WTC11 (cell line): ENCODE results near the gene RUSF1. TPM values are rescaled to one million over a fixed set of nuclear protein-coding genes. Genes with fewer than 3 reads are reported as not detected.

ENCODE experiments used
- ATAC-seq: fragments of 200-7000 bp; cut with Tn5 transposase; 2 replicates; pipeline ENCODE4 v1.10.0; 2021; ENCODE audit warnings: mild to moderate bottlenecking, moderate library complexity
- CTCF ChIA-PET: fragments of 300-600 bp; sonication (Branson Sonifier 250); formaldehyde crosslinking; loops from one replicate; lab custom pipeline; 2021; ENCODE audit warnings: antibody characterized with exemption; lab: Charles Lee
- POLR2A ChIA-PET: fragments of 350-600 bp; sonication (Branson Sonifier 250); formaldehyde crosslinking; loops from one replicate; lab custom pipeline; 2021; ENCODE audit warnings: antibody characterized with exemption; lab: Charles Lee
- DNase-seq: peaks from one replicate; pipeline ENCODE4 v3.0.0; 2021; ENCODE audit warnings: low spot score
- H3K27ac Mint-ChIP-seq: 2 replicates; pipeline ENCODE4 v1.8.0; 2021; ENCODE audit warnings: mixed read lengths
- H3K27me3 Mint-ChIP-seq: 2 replicates; pipeline ENCODE4 v1.8.0; 2021; ENCODE audit warnings: low read depth, mild to moderate bottlenecking, moderate library complexity, mixed read lengths
- H3K36me3 Mint-ChIP-seq: 2 replicates; pipeline ENCODE4 v1.8.0; 2021; ENCODE audit warnings: mixed read lengths
- H3K4me1 Mint-ChIP-seq: 2 replicates; pipeline ENCODE4 v1.8.0; 2022; ENCODE audit warnings: mixed read lengths
- H3K4me3 Mint-ChIP-seq: 2 replicates; pipeline ENCODE4 v1.8.0; 2021; ENCODE audit warnings: mild to moderate bottlenecking, moderate library complexity, mixed read lengths
- H3K9me3 Mint-ChIP-seq: 2 replicates; pipeline ENCODE4 v1.8.0; 2021; ENCODE audit warnings: mixed read lengths
- CREB1 ChIP-seq: sonication (generic); formaldehyde crosslinking; IDR thresholded peaks from 2 replicates; pipeline ENCODE4 v1.8.0; 2023; ENCODE audit warnings: mild to moderate bottlenecking, missing genetic modification reagents
- EMX1 ChIP-seq: fragments of 250-450 bp; sonication (Bioruptor Pico); IDR thresholded peaks from 2 replicates; pipeline ENCODE4 v1.8.0; 2021; ENCODE audit warnings: mild to moderate bottlenecking
- ESRRA ChIP-seq: sonication (generic); formaldehyde crosslinking; IDR thresholded peaks from 2 replicates; pipeline ENCODE4 v1.8.1; 2022; ENCODE audit warnings: mild to moderate bottlenecking, missing genetic modification reagents, borderline replicate concordance
- FOXP1 ChIP-seq: sonication (generic); formaldehyde crosslinking; IDR thresholded peaks from 2 replicates; pipeline ENCODE4 v1.8.0; 2022; ENCODE audit warnings: missing genetic modification reagents, mild to moderate bottlenecking, moderate library complexity, borderline replicate concordance
- NFE2L1 ChIP-seq: sonication (generic); formaldehyde crosslinking; IDR thresholded peaks from 2 replicates; pipeline ENCODE4 v1.8.1; 2023; ENCODE audit warnings: missing genetic modification reagents
- SMAD4 ChIP-seq: sonication (generic); formaldehyde crosslinking; IDR thresholded peaks from 2 replicates; pipeline ENCODE4 v1.8.0; 2022; ENCODE audit warnings: mild to moderate bottlenecking, missing genetic modification reagents
- ZNF317 ChIP-seq: sonication (generic); formaldehyde crosslinking; IDR thresholded peaks from 2 replicates; pipeline ENCODE4 v1.8.1; 2023; ENCODE audit warnings: low read depth, mild to moderate bottlenecking, moderate library complexity, missing genetic modification reagents, borderline replicate concordance
- total RNA-seq: library from RNA; stranded (reverse); gene quantifications from 3 replicates; pipeline ENCODE4 v1.2.3, GENCODE V29; 2021
- TF ChIP-seq, protein P1 (sequence below): sonication (generic); formaldehyde crosslinking; IDR thresholded peaks from 2 replicates; pipeline ENCODE4 v1.8.0; 2022; ENCODE audit warnings: missing genetic modification reagents
- TF ChIP-seq, protein P2 (sequence below): sonication (generic); formaldehyde crosslinking; IDR thresholded peaks from 2 replicates; pipeline ENCODE4 v1.8.1; 2023; ENCODE audit warnings: mild to moderate bottlenecking, missing genetic modification reagents
- TF ChIP-seq, protein P3 (sequence below): sonication (generic); formaldehyde crosslinking; IDR thresholded peaks from 2 replicates; pipeline ENCODE4 v1.8.0; 2023; ENCODE audit warnings: mild to moderate bottlenecking, missing genetic modification reagents
- TF ChIP-seq, protein P4 (sequence below): fragments of 250-450 bp; sonication (Bioruptor Pico); IDR thresholded peaks from 2 replicates; pipeline ENCODE4 v1.9.0; 2021; ENCODE audit warnings: mild to moderate bottlenecking, borderline replicate concordance
- TF ChIP-seq, protein P5 (sequence below): sonication (generic); formaldehyde crosslinking; IDR thresholded peaks from 2 replicates; pipeline ENCODE4 v1.8.0; 2022; ENCODE audit warnings: mild to moderate bottlenecking, missing genetic modification reagents
- TF ChIP-seq, protein P6 (sequence below): sonication (generic); formaldehyde crosslinking; IDR thresholded peaks from 2 replicates; pipeline ENCODE4 v1.8.0; 2023; ENCODE audit warnings: missing genetic modification reagents, mild to moderate bottlenecking, borderline replicate concordance
- TF ChIP-seq, protein P7 (sequence below): fragments of 250-450 bp; sonication (Bioruptor Pico); IDR thresholded peaks from 2 replicates; pipeline ENCODE4 v1.9.0; 2021; ENCODE audit warnings: moderate library complexity, mild to moderate bottlenecking, inconsistent platforms, borderline replicate concordance

Gene RUSF1
- total RNA-seq, 1 experiment from 2014 or later = 35.9 TPM

DNA sequence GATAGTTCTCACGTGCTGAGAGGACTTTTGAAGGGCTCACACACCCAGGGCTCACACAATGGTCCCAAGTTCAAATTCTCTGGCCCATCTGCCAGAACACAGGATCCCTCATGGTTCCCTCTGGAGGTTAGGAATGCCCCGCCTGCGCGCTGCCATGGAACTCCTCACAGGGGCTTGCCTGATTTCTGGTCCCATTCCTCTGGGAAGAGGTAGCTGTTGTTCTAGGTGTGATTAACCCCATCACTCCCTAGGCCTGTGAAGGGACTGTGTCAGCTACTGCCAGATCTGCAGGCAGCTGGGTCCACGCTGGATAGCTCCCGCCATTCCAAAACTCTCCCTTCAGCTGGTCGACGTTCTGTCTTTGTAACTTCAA, 51.2 kb downstream of the RUSF1 start (continued):
- TF ChIP-seq, protein P1, sequence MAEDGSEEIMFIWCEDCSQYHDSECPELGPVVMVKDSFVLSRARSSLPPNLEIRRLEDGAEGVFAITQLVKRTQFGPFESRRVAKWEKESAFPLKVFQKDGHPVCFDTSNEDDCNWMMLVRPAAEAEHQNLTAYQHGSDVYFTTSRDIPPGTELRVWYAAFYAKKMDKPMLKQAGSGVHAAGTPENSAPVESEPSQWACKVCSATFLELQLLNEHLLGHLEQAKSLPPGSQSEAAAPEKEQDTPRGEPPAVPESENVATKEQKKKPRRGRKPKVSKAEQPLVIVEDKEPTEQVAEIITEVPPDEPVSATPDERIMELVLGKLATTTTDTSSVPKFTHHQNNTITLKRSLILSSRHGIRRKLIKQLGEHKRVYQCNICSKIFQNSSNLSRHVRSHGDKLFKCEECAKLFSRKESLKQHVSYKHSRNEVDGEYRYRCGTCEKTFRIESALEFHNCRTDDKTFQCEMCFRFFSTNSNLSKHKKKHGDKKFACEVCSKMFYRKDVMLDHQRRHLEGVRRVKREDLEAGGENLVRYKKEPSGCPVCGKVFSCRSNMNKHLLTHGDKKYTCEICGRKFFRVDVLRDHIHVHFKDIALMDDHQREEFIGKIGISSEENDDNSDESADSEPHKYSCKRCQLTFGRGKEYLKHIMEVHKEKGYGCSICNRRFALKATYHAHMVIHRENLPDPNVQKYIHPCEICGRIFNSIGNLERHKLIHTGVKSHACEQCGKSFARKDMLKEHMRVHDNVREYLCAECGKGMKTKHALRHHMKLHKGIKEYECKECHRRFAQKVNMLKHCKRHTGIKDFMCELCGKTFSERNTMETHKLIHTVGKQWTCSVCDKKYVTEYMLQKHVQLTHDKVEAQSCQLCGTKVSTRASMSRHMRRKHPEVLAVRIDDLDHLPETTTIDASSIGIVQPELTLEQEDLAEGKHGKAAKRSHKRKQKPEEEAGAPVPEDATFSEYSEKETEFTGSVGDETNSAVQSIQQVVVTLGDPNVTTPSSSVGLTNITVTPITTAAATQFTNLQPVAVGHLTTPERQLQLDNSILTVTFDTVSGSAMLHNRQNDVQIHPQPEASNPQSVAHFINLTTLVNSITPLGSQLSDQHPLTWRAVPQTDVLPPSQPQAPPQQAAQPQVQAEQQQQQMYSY = no peak
- no peak for TF ChIP-seq EMX1
- TF ChIP-seq, protein P2, sequence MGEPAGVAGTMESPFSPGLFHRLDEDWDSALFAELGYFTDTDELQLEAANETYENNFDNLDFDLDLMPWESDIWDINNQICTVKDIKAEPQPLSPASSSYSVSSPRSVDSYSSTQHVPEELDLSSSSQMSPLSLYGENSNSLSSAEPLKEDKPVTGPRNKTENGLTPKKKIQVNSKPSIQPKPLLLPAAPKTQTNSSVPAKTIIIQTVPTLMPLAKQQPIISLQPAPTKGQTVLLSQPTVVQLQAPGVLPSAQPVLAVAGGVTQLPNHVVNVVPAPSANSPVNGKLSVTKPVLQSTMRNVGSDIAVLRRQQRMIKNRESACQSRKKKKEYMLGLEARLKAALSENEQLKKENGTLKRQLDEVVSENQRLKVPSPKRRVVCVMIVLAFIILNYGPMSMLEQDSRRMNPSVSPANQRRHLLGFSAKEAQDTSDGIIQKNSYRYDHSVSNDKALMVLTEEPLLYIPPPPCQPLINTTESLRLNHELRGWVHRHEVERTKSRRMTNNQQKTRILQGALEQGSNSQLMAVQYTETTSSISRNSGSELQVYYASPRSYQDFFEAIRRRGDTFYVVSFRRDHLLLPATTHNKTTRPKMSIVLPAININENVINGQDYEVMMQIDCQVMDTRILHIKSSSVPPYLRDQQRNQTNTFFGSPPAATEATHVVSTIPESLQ (CRISPR knock-in tag) = no peak
- TF ChIP-seq, all 79 proteins: peak for 0

DNA sequence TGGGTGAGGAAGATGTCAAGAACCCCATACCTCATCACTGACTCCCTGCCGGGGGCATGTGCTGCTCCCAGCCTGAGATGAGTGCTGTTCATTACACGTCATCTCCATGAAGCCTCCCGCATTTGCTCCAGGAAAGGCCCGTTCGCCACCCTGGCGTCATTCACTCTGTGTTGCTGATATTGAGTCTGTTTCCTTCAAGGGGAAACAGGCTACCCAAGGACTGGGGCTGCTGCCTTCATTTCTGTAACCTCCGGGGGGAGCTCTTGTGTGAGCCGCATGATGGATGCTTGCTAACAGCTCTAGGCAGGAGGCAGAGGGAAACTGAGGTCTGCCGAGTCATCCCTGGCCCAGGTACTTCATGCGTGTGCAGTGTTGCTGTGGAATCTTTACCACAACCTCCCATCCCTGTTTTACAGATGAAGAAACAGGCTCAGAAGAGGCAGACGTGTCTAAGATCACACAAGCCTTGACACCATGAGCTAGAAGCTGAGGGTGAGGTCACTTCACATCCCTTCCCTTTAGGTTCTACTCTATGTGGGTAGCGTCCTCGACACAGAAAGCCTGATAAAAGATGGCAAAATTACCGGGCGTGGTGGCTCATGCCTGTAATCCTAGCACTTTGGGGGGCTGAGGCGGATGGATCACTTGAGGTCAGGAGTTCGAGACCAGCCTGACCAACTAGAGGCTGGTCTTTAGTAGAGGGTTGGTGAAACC, 52.4 kb downstream of the RUSF1 start:
- ChIA-PET CTCF (interaction anchor here (0.5 to 12.2 kb wide), 23 partner anchors 13 to 502 kb away, joined by 3 to 221 read pairs (median 4); partner anchors contain the start of genes AHSP, COX6A2, HSD3B7 and KAT8), POLR2A (no interaction called here)
- ATAC-seq = no peak
- peak; percentile 54 for DNase-seq
- no peaks in the 10 kb centered on the region for H3K27me3 Mint-ChIP-seq
- 0 out of 2 replicates have a peak overlapping the region, but pooled peaks have one; percentile 19 for H3K27ac Mint-ChIP-seq
- H3K9me3 Mint-ChIP-seq = no peaks in the 10 kb centered on the region
- no peaks in the 10 kb centered on the region for H3K36me3 Mint-ChIP-seq
- H3K4me1 Mint-ChIP-seq = peaks cover 53% of the 10 kb centered on the region
- peak overlapping the region; percentile 16 for H3K4me3 Mint-ChIP-seq
- no peak for TF ChIP-seq CREB1
- no peak for TF ChIP-seq ZNF317 (CRISPR knock-in tag)
- no peak for TF ChIP-seq SMAD4 (CRISPR knock-in tag)
- TF ChIP-seq, protein P3, sequence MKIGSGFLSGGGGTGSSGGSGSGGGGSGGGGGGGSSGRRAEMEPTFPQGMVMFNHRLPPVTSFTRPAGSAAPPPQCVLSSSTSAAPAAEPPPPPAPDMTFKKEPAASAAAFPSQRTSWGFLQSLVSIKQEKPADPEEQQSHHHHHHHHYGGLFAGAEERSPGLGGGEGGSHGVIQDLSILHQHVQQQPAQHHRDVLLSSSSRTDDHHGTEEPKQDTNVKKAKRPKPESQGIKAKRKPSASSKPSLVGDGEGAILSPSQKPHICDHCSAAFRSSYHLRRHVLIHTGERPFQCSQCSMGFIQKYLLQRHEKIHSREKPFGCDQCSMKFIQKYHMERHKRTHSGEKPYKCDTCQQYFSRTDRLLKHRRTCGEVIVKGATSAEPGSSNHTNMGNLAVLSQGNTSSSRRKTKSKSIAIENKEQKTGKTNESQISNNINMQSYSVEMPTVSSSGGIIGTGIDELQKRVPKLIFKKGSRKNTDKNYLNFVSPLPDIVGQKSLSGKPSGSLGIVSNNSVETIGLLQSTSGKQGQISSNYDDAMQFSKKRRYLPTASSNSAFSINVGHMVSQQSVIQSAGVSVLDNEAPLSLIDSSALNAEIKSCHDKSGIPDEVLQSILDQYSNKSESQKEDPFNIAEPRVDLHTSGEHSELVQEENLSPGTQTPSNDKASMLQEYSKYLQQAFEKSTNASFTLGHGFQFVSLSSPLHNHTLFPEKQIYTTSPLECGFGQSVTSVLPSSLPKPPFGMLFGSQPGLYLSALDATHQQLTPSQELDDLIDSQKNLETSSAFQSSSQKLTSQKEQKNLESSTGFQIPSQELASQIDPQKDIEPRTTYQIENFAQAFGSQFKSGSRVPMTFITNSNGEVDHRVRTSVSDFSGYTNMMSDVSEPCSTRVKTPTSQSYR (CRISPR knock-in tag) = no peak
- TF ChIP-seq, protein P4, sequence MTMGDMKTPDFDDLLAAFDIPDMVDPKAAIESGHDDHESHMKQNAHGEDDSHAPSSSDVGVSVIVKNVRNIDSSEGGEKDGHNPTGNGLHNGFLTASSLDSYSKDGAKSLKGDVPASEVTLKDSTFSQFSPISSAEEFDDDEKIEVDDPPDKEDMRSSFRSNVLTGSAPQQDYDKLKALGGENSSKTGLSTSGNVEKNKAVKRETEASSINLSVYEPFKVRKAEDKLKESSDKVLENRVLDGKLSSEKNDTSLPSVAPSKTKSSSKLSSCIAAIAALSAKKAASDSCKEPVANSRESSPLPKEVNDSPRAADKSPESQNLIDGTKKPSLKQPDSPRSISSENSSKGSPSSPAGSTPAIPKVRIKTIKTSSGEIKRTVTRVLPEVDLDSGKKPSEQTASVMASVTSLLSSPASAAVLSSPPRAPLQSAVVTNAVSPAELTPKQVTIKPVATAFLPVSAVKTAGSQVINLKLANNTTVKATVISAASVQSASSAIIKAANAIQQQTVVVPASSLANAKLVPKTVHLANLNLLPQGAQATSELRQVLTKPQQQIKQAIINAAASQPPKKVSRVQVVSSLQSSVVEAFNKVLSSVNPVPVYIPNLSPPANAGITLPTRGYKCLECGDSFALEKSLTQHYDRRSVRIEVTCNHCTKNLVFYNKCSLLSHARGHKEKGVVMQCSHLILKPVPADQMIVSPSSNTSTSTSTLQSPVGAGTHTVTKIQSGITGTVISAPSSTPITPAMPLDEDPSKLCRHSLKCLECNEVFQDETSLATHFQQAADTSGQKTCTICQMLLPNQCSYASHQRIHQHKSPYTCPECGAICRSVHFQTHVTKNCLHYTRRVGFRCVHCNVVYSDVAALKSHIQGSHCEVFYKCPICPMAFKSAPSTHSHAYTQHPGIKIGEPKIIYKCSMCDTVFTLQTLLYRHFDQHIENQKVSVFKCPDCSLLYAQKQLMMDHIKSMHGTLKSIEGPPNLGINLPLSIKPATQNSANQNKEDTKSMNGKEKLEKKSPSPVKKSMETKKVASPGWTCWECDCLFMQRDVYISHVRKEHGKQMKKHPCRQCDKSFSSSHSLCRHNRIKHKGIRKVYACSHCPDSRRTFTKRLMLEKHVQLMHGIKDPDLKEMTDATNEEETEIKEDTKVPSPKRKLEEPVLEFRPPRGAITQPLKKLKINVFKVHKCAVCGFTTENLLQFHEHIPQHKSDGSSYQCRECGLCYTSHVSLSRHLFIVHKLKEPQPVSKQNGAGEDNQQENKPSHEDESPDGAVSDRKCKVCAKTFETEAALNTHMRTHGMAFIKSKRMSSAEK (CRISPR knock-in tag) = peak; percentile 82; the same call in 1 of the 2 replicates
- no peak for TF ChIP-seq FOXP1 (CRISPR knock-in tag)
- TF ChIP-seq NFE2L1 (CRISPR knock-in tag) = peak; percentile 91
- TF ChIP-seq, protein P5, sequence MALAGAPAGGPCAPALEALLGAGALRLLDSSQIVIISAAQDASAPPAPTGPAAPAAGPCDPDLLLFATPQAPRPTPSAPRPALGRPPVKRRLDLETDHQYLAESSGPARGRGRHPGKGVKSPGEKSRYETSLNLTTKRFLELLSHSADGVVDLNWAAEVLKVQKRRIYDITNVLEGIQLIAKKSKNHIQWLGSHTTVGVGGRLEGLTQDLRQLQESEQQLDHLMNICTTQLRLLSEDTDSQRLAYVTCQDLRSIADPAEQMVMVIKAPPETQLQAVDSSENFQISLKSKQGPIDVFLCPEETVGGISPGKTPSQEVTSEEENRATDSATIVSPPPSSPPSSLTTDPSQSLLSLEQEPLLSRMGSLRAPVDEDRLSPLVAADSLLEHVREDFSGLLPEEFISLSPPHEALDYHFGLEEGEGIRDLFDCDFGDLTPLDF (CRISPR knock-in tag) = no peak
- TF ChIP-seq, protein P6, sequence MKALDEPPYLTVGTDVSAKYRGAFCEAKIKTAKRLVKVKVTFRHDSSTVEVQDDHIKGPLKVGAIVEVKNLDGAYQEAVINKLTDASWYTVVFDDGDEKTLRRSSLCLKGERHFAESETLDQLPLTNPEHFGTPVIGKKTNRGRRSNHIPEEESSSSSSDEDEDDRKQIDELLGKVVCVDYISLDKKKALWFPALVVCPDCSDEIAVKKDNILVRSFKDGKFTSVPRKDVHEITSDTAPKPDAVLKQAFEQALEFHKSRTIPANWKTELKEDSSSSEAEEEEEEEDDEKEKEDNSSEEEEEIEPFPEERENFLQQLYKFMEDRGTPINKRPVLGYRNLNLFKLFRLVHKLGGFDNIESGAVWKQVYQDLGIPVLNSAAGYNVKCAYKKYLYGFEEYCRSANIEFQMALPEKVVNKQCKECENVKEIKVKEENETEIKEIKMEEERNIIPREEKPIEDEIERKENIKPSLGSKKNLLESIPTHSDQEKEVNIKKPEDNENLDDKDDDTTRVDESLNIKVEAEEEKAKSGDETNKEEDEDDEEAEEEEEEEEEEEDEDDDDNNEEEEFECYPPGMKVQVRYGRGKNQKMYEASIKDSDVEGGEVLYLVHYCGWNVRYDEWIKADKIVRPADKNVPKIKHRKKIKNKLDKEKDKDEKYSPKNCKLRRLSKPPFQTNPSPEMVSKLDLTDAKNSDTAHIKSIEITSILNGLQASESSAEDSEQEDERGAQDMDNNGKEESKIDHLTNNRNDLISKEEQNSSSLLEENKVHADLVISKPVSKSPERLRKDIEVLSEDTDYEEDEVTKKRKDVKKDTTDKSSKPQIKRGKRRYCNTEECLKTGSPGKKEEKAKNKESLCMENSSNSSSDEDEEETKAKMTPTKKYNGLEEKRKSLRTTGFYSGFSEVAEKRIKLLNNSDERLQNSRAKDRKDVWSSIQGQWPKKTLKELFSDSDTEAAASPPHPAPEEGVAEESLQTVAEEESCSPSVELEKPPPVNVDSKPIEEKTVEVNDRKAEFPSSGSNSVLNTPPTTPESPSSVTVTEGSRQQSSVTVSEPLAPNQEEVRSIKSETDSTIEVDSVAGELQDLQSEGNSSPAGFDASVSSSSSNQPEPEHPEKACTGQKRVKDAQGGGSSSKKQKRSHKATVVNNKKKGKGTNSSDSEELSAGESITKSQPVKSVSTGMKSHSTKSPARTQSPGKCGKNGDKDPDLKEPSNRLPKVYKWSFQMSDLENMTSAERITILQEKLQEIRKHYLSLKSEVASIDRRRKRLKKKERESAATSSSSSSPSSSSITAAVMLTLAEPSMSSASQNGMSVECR (CRISPR knock-in tag) = no peak
- TF ChIP-seq, protein P7, sequence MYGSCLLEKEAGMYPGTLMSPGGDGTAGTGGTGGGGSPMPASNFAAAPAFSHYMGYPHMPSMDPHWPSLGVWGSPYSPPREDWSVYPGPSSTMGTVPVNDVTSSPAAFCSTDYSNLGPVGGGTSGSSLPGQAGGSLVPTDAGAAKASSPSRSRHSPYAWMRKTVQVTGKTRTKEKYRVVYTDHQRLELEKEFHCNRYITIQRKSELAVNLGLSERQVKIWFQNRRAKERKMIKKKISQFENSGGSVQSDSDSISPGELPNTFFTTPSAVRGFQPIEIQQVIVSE = no peak
- no peak for TF ChIP-seq ESRRA (CRISPR knock-in tag)
